ENCODE data around the gene CLMP. TPM values are rescaled to one million over a fixed set of nuclear protein-coding genes. Genes with fewer than 3 reads are reported as not detected.
A peak's percentile ranks its signal among the peaks of the same experiment; 100 is the strongest.

The CLMP gene
- total RNA-seq, 1 experiment from 2014 or later: 3.2 TPM

DNA sequence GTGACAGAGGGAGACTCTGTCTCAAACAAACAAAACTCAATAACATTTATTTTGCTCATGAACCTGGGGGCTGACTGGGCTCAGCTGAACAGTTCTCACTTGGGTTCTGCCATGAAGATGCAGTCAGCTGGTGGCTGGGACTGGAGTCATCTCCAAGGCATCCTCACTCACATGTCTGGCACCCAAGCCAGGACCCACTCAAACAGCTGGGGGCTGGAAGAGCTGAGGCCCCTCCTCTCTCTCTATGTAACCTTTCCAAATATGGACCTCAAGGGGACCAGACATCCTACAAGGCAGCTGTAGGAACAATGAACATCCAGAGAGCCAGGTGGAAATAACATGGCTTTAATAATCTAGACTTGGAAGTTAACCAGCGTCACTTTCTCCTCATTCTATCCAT, 149.9 kb downstream of the CLMP start:
- no peak overlapping the region for H3K27ac ChIP-seq (ENCODE audit: low read depth, low read length)
- ATAC-seq (peak; percentile 32; the same call in 1 of the 2 replicates), DNase-seq (ENCODE audit: low read depth, low spot score) (no peak)
- no peaks in the 10 kb centered on the region for H4K20me1 ChIP-seq (ENCODE audit: insufficient read depth)
- no peaks in the 10 kb centered on the region for H3K27me3 ChIP-seq (ENCODE audit: insufficient read depth, low read length)
- no peak overlapping the region for H2AFZ ChIP-seq (ENCODE audit: low read depth, low read length, poor library complexity, severe bottlenecking)
- TF ChIP-seq EGR1 (IDR thresholded peaks at IDR 0.05; ENCODE audit: low read depth) (no peak), SRF (IDR thresholded peaks at IDR 0.05; ENCODE audit: low read depth) (no peak), POLR2A (IDR thresholded peaks at IDR 0.05; ENCODE audit: borderline replicate concordance, extremely low read depth, insufficient read depth, insufficient read length) (no peak), TCF7L2 (IDR thresholded peaks at IDR 0.05; ENCODE audit: borderline replicate concordance, extremely low read depth, insufficient read depth, insufficient read length) (no peak), JUND (IDR thresholded peaks at IDR 0.05) (no peak), ZNF274 (IDR thresholded peaks at IDR 0.05; ENCODE audit: low read depth, low read length) (no peak), YY1 (IDR thresholded peaks at IDR 0.05; ENCODE audit: extremely low read depth, insufficient replicate concordance, low read depth, low read length) (no peak), EZH2phosphoT487 (IDR thresholded peaks at IDR 0.05; ENCODE audit: borderline replicate concordance) (no peak), CBX3 (IDR thresholded peaks at IDR 0.05; ENCODE audit: low read depth) (no peak), FOSL1 (IDR thresholded peaks at IDR 0.05; ENCODE audit: low read depth) (no peak), CEBPB (IDR thresholded peaks at IDR 0.05; ENCODE audit: low read depth) (no peak), EZH2 (IDR thresholded peaks at IDR 0.05) (no peak), RAD21 (IDR thresholded peaks at IDR 0.05; ENCODE audit: low read depth) (no peak), SP1 (IDR thresholded peaks at IDR 0.05; ENCODE audit: low read depth) (no peak)
- TF ChIP-seq, protein P1, sequence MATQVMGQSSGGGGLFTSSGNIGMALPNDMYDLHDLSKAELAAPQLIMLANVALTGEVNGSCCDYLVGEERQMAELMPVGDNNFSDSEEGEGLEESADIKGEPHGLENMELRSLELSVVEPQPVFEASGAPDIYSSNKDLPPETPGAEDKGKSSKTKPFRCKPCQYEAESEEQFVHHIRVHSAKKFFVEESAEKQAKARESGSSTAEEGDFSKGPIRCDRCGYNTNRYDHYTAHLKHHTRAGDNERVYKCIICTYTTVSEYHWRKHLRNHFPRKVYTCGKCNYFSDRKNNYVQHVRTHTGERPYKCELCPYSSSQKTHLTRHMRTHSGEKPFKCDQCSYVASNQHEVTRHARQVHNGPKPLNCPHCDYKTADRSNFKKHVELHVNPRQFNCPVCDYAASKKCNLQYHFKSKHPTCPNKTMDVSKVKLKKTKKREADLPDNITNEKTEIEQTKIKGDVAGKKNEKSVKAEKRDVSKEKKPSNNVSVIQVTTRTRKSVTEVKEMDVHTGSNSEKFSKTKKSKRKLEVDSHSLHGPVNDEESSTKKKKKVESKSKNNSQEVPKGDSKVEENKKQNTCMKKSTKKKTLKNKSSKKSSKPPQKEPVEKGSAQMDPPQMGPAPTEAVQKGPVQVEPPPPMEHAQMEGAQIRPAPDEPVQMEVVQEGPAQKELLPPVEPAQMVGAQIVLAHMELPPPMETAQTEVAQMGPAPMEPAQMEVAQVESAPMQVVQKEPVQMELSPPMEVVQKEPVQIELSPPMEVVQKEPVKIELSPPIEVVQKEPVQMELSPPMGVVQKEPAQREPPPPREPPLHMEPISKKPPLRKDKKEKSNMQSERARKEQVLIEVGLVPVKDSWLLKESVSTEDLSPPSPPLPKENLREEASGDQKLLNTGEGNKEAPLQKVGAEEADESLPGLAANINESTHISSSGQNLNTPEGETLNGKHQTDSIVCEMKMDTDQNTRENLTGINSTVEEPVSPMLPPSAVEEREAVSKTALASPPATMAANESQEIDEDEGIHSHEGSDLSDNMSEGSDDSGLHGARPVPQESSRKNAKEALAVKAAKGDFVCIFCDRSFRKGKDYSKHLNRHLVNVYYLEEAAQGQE (IDR thresholded peaks at IDR 0.05; ENCODE audit: low read depth): no peak
- TF ChIP-seq, protein P2, sequence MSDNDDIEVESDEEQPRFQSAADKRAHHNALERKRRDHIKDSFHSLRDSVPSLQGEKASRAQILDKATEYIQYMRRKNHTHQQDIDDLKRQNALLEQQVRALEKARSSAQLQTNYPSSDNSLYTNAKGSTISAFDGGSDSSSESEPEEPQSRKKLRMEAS (IDR thresholded peaks at IDR 0.05): no peak
- TF ChIP-seq, protein P3, sequence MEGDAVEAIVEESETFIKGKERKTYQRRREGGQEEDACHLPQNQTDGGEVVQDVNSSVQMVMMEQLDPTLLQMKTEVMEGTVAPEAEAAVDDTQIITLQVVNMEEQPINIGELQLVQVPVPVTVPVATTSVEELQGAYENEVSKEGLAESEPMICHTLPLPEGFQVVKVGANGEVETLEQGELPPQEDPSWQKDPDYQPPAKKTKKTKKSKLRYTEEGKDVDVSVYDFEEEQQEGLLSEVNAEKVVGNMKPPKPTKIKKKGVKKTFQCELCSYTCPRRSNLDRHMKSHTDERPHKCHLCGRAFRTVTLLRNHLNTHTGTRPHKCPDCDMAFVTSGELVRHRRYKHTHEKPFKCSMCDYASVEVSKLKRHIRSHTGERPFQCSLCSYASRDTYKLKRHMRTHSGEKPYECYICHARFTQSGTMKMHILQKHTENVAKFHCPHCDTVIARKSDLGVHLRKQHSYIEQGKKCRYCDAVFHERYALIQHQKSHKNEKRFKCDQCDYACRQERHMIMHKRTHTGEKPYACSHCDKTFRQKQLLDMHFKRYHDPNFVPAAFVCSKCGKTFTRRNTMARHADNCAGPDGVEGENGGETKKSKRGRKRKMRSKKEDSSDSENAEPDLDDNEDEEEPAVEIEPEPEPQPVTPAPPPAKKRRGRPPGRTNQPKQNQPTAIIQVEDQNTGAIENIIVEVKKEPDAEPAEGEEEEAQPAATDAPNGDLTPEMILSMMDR (IDR thresholded peaks at IDR 0.05 in 2 of 3, conservative IDR thresholded peaks at IDR 0.05 in 1 of 3; ENCODE audit: borderline replicate concordance in 1 of 3, insufficient read depth in 1 of 3, low read depth in 2 of 3, low read length in 2 of 3): no peak
- TF ChIP-seq, protein P4, sequence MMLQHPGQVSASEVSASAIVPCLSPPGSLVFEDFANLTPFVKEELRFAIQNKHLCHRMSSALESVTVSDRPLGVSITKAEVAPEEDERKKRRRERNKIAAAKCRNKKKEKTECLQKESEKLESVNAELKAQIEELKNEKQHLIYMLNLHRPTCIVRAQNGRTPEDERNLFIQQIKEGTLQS (IDR thresholded peaks at IDR 0.05): no peak
- TF ChIP-seq, protein P5, sequence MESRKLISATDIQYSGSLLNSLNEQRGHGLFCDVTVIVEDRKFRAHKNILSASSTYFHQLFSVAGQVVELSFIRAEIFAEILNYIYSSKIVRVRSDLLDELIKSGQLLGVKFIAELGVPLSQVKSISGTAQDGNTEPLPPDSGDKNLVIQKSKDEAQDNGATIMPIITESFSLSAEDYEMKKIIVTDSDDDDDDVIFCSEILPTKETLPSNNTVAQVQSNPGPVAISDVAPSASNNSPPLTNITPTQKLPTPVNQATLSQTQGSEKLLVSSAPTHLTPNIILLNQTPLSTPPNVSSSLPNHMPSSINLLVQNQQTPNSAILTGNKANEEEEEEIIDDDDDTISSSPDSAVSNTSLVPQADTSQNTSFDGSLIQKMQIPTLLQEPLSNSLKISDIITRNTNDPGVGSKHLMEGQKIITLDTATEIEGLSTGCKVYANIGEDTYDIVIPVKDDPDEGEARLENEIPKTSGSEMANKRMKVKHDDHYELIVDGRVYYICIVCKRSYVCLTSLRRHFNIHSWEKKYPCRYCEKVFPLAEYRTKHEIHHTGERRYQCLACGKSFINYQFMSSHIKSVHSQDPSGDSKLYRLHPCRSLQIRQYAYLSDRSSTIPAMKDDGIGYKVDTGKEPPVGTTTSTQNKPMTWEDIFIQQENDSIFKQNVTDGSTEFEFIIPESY (IDR thresholded peaks at IDR 0.05; ENCODE audit: extremely low read depth, insufficient replicate concordance, low read length): no peak
- H3K4me1 ChIP-seq (ENCODE audit: control insufficient read depth in 1 of 2, insufficient read depth in 2 of 2, low read length in 2 of 2): no peaks in the 10 kb centered on the region
- H3K9me2 ChIP-seq (ENCODE audit: insufficient read depth): no peaks in the 10 kb centered on the region
- ChIA-PET RAD21 (ENCODE audit: low non-redundant PET in 1 of 2, low total read pairs in 2 of 2, uncharacterized antibody in 2 of 2, unreplicated experiment in 2 of 2) (no interaction called here), POLR2A (interaction anchor here (1.5 to 2.1 kb wide), 2 partner anchors 9 to 17 kb away, joined by 3 to 9 read pairs; partner anchors contain the start of gene HSPA8), CTCF (interaction anchor here (2.2 kb wide), 1 partner anchor 9 kb away, joined by 10 read pairs; no protein-coding TSS in a partner anchor)
- no peak overlapping the region for H3K4me2 ChIP-seq (ENCODE audit: low read length)
- BruUV-seq (replicated peaks): no TSS peak
- no peaks in the 10 kb centered on the region for H3K9me3 ChIP-seq (ENCODE audit: control insufficient read depth in 1 of 2, insufficient read depth in 1 of 2, low read depth in 1 of 2, low read length in 2 of 2)
- no peak overlapping the region for H3K9ac ChIP-seq (ENCODE audit: low read length)
- no peaks in the 10 kb centered on the region for H3K36me3 ChIP-seq (ENCODE audit: control insufficient read depth in 1 of 2, insufficient read depth in 2 of 2, low read length in 2 of 2)
- H3K79me2 ChIP-seq (ENCODE audit: insufficient read depth, low read length): no peaks in the 10 kb centered on the region
- intact Hi-C loops (cut with micrococcal nuclease): no loop called here
- no peak overlapping the region for H3K4me3 ChIP-seq (replicated peaks in 1 of 2; ENCODE audit: low read depth in 1 of 2, low read length in 2 of 2)

Data from HCT116 (cell line).